T47D (cell line): ENCODE data around the gene HSPA6.
"Not testable (repeated sequence)": the region's sequence is repeated elsewhere in the genome, so short reads cannot be mapped to it uniquely, and the experiment has no call there.

Experiments used
- DNase-seq, 2 experiments: peaks; one replicate each; pipeline versions ENCODE4 v3.0.0 to v3.0.0-alpha.2; 2011 to 2012; ENCODE audit warnings: low read depth in 1 of 2, low spot score in 1 of 2
- JUND ChIP-seq: IDR thresholded peaks from 2 replicates; pipeline ENCODE4 v1.6.1; 2012; ENCODE audit warnings: low read depth
- in situ Hi-C: cut with HindIII; loops from 2 replicates; pipeline ENCODE4 v1.10.0; 2016; ENCODE audit warnings: low sequenced_read_pairs, low pct_unique_long_range_greater_than_20kb

HSPA6 gene

DNA sequence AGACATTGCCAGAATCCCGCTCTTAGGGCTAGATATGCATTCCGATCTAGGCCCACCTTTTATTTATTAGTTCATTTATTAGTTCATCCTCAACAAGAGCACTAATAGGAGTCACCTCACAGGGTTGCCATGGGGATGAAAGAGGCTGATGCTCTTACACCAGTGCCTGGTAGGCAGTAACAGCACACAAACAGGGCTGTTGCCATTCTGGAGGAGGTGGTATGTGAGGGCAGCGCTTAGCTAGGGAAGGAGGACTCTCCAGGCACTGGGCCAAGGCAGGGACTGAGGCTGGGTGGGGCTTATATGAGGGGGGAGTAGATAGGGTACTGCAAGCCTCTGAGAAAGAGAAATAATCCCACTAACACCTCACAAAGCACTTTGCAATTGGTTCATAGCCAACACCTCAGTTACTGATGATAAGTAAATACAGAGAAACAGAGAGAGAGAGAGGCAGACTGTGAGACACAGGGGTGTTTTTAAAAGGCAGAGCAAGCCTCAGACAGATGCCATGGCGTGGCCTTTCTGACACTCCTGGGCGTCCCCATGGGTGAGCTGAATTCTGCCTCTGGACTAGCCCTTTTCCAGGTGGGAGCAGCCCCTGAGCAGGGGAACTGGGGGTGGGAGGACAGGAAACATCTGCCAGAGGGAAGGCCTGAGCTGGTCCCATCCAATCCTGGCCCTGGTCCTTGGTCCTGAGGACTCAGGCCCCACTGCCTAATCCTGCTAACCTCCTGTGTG, 13.2 kb upstream of the HSPA6 start:
- TF ChIP-seq JUND: no peak
- in situ Hi-C loops: no loop called here
- DNase-seq: no peak

- TF ChIP-seq JUND: no peak
- in situ Hi-C loops: no loop called here
These were observed 12.6 kb upstream of the HSPA6 start for GRCh38 chr1:161511756-161512060.

GRCh38 chr1:161512636-161513447, 11.5 kb upstream of the HSPA6 start:
- DNase-seq, in situ Hi-C loops: not testable (repeated sequence)

More at GRCh38 chr1:161511756-161512060, 12.6 kb upstream of the HSPA6 start:
- DNase-seq: no peak

GRCh38 chr1:161513448-161513780, 10.9 kb upstream of the HSPA6 start:
- DNase-seq, in situ Hi-C loops: not testable (repeated sequence)

- DNase-seq, in situ Hi-C loops: not testable (repeated sequence)
These were observed 10.4 kb upstream of the HSPA6 start for GRCh38 chr1:161513953-161514352.

DNA sequence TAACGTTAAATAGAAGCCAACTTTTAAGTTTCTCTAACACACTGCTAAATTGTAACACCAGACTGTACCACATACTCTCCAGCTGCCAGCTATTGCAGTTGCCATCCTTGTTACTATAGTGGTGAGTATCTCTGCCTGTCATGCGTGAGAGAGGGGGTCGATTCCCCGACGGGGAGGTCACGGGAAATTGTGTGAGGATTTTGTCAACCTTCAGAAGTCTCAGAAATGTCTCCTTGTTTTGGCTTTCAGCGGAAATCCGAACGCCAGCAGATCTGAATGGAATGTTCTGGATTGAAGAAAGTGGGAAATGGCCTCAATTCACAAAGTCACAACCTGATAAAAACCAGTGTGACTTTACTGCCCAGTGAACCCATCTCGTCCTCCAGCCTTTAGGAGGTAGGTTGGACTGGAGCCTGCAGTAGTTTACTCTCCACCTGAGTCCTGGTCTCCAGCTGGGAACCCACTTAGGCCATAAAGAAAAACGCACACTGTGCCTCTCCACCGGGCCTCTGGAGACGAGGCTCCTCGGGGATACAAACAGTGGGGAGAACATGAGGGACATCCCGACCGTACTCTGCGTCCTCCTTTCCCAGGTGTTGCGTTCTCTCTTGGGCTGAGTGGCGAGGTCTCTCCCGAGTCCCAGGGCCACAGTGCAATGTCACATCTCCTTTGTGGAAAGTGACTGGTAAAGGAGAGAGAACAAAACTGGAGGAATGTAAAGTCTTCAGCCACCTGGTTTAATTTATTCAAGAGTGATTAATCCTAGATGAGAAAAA, 1.1 kb upstream of the HSPA6 start:
- DNase-seq, in situ Hi-C loops: not testable (repeated sequence)

DNA sequence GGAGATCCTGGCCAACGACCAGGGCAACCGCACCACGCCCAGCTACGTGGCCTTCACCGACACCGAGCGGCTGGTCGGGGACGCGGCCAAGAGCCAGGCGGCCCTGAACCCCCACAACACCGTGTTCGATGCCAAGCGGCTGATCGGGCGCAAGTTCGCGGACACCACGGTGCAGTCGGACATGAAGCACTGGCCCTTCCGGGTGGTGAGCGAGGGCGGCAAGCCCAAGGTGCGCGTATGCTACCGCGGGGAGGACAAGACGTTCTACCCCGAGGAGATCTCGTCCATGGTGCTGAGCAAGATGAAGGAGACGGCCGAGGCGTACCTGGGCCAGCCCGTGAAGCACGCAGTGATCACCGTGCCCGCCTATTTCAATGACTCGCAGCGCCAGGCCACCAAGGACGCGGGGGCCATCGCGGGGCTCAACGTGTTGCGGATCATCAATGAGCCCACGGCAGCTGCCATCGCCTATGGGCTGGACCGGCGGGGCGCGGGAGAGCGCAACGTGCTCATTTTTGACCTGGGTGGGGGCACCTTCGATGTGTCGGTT, 477 bp downstream of the HSPA6 start:
- in situ Hi-C loops, DNase-seq: not testable (repeated sequence)

- in situ Hi-C loops, DNase-seq: not testable (repeated sequence)
These were observed 981 bp downstream of the HSPA6 start for GRCh38 chr1:161525321-161525720.

GRCh38 chr1:161525918-161526317, 1.6 kb downstream of the HSPA6 start:
- DNase-seq, in situ Hi-C loops: not testable (repeated sequence)

- in situ Hi-C loops, DNase-seq: not testable (repeated sequence)
These were observed 4.2 kb downstream of the HSPA6 start for GRCh38 chr1:161528550-161528949.

DNA sequence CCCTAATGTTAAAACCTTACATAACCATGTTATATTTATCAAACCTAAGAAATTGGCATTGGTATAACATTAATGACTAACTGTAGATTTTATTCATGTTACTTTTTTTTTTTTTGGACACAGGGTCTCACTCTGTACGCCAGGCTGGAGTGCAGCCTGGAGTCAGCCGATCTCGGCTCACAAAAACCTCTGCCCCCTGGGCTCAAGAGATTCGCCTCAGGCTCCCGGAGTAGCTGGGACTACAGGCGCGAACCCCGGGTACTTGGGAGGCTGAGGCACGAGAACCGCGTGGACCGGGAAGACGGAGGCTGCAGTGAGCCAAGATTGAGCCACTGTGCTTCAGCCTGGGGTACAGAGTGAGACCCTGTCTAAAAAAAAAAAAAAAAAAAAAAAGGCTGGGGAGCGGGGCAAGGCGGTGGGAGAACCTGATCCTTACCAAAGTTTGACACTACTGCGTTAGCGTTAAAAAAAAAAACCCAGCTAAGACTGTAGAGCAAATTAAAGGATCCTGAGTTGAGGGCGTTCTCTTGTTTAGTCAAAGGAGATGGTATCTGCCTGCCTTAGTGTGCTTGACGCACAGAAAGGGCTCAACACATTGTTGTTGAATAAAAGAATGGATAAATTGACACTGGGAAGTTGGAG, 5.2 kb downstream of the HSPA6 start:
- in situ Hi-C loops: not testable (repeated sequence)

GRCh38 chr1:161530158-161530557, 5.8 kb downstream of the HSPA6 start:
- DNase-seq: peak; percentile 18 to 75
- in situ Hi-C loops: not testable (repeated sequence)

More for the DNA sequence above, 5.2 kb downstream of the HSPA6 start:
- not testable (repeated sequence) for DNase-seq

- peak; percentile 53 to 91 for DNase-seq
- in situ Hi-C loops: not testable (repeated sequence)
These were observed 6.6 kb downstream of the HSPA6 start for GRCh38 chr1:161530671-161531641.
